ENCODE results near the gene ANXA5. TPM values are rescaled to one million over a fixed set of nuclear protein-coding genes. Genes with fewer than 3 reads are reported as not detected.
A peak's percentile ranks its signal among the peaks of the same experiment; 100 is the strongest.

Gene ANXA5
- total and polyA plus RNA-seq, 9 of the 15 experiments (the other 6 are each of a cell fraction or from before 2014, with no cell fraction given), result 49.9 to 131 (median 84.5) TPM

GRCh38 chr4:121696581-121697461 lies at the start of gene ANXA5 (continued):
- TF ChIP-seq CREB3 (tag; conservative IDR thresholded peaks at IDR 0.05; ENCODE audit: low read depth), result no peak
- TF ChIP-seq DDX20 (tag; IDR thresholded peaks at IDR 0.05; ENCODE audit: low read depth), result no peak
- TF ChIP-seq GTF2F1 (IDR thresholded peaks at IDR 0.05; ENCODE audit: low read depth, low read length), result no peak
- TF ChIP-seq ZNF384 (IDR thresholded peaks at IDR 0.05; ENCODE audit: low read depth, low read length), result 0 out of 2 replicates have a peak, but pooled peaks have one; percentile 4
- peak; percentile 39; the same call in 1 of the 2 replicates for TF ChIP-seq NKRF (IDR thresholded peaks at IDR 0.05; ENCODE audit: borderline replicate concordance)
- TF ChIP-seq ZNF316 (IDR thresholded peaks at IDR 0.05), result no peak
- peak; percentile 82 for TF ChIP-seq MIER1 (IDR thresholded peaks at IDR 0.05; ENCODE audit: low read depth)
- peak; percentile 28; the same call in 1 of the 2 replicates for TF ChIP-seq HCFC1 (IDR thresholded peaks at IDR 0.05; ENCODE audit: low read depth, low read length)
- TF ChIP-seq PRPF4 (IDR thresholded peaks at IDR 0.05; ENCODE audit: insufficient read depth, low read depth, low read length, poor library complexity, severe bottlenecking), result no peak
- no peak for TF ChIP-seq CEBPZ (IDR thresholded peaks at IDR 0.05; ENCODE audit: borderline replicate concordance, low read depth, low read length)
- TF ChIP-seq RNF2 (IDR thresholded peaks at IDR 0.05), result 0 out of 2 replicates have a peak, but pooled peaks have one; percentile 43
- peak; percentile 88 for TF ChIP-seq TAF7 (tag; IDR thresholded peaks at IDR 0.05)
- TF ChIP-seq MCM7 (IDR thresholded peaks at IDR 0.05), result no peak
- TF ChIP-seq FOXM1 (IDR thresholded peaks at IDR 0.05; ENCODE audit: low read depth), result no peak
- no peak for TF ChIP-seq FOXM1 (CRISPR knock-in tag; IDR thresholded peaks at IDR 0.05; ENCODE audit: low read depth)
- no peak for TF ChIP-seq TAL1 (IDR thresholded peaks at IDR 0.05)
- TF ChIP-seq GMEB1 (CRISPR knock-in tag; IDR thresholded peaks at IDR 0.05), result no peak
- TF ChIP-seq ZNF695 (CRISPR knock-in tag; IDR thresholded peaks at IDR 0.05), result no peak
- TF ChIP-seq PURB (CRISPR knock-in tag; IDR thresholded peaks at IDR 0.05; ENCODE audit: low read depth), result no peak
- no peak for TF ChIP-seq SPI1 (IDR thresholded peaks at IDR 0.05; ENCODE audit: borderline replicate concordance, low read depth, low read length)
- no peak for TF ChIP-seq GABPB2 (CRISPR knock-in tag; conservative IDR thresholded peaks at IDR 0.05)
